GM12875 (cell line): ENCODE measurements around the gene OR52I1.

ENCODE experiments used
- H3K4me3 ChIP-seq: one replicate; pipeline ENCODE4 v1.5.1; 2011; ENCODE audit warnings: low read depth, low read length, control low read depth
- TF ChIP-seq, protein P1 (sequence below): IDR thresholded peaks from 2 replicates; pipeline ENCODE4 v1.5.1; 2011; ENCODE audit warnings: low read depth, mild to moderate bottlenecking, control low read depth, inconsistent platforms, low read length, moderate library complexity, borderline replicate concordance; ENCODE audit not compliant: insufficient read depth

OR52I1 gene

DNA sequence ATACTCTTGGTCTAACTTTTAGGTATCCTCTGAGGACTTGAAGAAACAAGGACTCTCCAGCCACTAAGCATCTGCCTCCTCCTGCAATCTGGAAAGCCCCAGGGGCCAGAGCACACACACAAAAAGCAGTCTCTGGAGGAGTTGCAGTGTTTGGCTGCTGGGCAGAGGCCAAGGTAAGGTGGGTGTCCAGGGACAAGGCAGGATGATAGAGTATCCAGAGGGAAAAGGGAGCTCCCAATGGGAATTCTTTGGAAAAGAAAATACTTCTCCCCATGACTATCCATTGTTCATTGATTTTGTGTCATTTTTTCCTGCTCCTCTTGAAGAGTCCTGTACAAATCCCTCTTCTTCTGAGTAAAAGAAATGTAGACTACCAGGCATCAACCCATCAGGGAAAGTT is 12.4 kb upstream of the OR52I1 start, which contains the start of gene OR52I2:
Gene OR52I2, plus strand, starts transcription at position 301 of the 400 bp plus-strand sequence.
- TF ChIP-seq, protein P1, sequence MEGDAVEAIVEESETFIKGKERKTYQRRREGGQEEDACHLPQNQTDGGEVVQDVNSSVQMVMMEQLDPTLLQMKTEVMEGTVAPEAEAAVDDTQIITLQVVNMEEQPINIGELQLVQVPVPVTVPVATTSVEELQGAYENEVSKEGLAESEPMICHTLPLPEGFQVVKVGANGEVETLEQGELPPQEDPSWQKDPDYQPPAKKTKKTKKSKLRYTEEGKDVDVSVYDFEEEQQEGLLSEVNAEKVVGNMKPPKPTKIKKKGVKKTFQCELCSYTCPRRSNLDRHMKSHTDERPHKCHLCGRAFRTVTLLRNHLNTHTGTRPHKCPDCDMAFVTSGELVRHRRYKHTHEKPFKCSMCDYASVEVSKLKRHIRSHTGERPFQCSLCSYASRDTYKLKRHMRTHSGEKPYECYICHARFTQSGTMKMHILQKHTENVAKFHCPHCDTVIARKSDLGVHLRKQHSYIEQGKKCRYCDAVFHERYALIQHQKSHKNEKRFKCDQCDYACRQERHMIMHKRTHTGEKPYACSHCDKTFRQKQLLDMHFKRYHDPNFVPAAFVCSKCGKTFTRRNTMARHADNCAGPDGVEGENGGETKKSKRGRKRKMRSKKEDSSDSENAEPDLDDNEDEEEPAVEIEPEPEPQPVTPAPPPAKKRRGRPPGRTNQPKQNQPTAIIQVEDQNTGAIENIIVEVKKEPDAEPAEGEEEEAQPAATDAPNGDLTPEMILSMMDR, result no peak
- no peak within 1 kb of the TSS for H3K4me3 ChIP-seq

DNA sequence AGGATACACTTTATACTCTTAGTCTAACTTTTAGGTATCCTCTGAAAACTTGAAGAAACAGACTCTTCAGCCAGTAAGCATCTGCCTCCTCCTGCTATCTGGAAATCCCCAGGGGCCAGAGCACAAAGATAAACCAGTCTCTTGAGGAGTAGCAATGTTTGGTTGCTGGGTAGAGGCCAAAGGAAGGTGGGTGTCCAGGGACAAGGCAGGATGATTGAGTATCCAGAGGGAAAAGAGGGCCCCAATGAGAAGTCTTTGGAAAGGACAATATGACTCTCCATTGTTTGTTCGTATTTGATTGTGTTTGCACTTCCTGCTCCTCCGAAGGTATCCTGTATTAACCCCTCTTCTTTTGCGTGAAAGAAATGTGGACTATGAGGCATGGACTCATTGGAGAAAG is 4.8 kb upstream of the OR52I1 start:
- TF ChIP-seq, protein P1, result no peak

DNA sequence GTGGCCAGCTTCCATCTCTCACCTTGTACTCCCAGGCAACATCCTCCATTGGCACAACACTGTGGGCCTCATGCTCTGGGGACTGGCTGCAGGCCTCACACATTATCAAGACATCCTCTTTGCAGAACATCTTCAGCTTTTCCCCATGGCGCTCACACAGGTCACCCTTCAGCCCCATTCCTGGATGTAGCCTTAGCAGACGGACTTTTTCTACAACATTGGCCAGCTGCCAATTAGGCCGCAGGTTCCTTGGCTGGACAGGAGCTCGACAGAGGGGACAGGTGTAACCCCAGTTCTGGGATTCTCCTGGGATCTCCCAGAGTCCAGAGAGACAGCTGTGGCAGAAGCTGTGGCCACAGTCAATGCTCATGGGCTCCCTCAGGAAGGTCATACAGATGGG is 11.2 kb downstream of the OR52I1 start:
- TF ChIP-seq, protein P1, result no peak
- no peak overlapping the region for H3K4me3 ChIP-seq

More for the DNA sequence above, 4.8 kb upstream of the OR52I1 start:
- no peak overlapping the region for H3K4me3 ChIP-seq

DNA sequence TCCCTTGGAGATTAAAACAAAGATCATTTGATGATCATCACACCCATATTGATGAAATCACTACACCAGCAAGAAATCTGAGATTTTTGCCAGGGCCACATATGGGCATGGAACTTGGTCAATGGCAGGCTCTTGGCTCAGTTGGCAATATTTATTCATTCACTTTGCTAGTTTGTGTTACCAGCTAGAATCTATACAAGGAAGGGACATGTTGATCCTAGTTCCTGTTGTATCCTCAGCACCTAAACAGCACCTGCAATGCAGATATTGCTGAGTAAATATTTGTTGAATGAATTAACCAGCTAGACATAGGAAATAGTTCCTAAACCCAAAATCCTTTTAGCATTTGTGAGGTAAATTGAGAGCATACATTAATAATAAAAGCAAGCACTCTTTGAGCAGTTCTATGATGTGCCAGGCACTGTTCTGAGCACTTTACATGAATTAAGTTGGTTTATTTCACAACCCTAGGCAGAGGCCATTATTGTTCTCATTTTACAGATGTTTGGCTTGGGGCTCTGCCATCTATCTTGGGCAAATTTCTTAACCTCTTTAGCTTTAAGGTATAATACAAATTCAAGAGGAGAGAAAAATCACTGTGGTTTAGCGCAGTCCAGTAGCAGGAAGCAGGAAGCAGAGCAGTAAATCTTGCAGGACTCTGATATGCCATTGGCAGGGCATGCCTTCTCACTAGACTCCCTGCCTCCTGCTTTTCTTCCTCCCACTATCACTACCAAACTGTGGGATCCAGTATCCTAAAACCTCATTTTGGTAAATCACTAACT is 12.6 kb downstream of the OR52I1 start:
- no peak overlapping the region for H3K4me3 ChIP-seq
- TF ChIP-seq, protein P1, result no peak

DNA sequence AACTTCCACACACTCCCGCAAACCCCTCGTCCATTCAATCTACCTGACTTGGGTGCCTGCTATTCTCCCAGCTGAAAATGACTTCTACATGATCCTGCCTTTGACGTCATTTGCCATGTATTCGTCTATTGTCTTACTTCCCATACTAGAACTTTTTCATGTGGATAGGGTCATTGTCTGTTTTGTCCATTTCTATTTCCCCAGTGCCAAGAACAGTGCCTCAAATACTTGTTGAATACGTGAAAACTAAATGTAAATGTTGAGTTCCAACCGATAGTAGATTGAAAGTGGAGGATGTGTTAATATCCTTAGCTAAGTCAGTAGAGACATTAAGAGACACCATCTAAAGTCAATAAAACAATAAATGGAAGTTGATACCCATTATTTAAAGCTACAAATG is 13.3 kb downstream of the OR52I1 start:
- TF ChIP-seq, protein P1, result no peak
- peak overlapping the region; percentile 87 for H3K4me3 ChIP-seq

DNA sequence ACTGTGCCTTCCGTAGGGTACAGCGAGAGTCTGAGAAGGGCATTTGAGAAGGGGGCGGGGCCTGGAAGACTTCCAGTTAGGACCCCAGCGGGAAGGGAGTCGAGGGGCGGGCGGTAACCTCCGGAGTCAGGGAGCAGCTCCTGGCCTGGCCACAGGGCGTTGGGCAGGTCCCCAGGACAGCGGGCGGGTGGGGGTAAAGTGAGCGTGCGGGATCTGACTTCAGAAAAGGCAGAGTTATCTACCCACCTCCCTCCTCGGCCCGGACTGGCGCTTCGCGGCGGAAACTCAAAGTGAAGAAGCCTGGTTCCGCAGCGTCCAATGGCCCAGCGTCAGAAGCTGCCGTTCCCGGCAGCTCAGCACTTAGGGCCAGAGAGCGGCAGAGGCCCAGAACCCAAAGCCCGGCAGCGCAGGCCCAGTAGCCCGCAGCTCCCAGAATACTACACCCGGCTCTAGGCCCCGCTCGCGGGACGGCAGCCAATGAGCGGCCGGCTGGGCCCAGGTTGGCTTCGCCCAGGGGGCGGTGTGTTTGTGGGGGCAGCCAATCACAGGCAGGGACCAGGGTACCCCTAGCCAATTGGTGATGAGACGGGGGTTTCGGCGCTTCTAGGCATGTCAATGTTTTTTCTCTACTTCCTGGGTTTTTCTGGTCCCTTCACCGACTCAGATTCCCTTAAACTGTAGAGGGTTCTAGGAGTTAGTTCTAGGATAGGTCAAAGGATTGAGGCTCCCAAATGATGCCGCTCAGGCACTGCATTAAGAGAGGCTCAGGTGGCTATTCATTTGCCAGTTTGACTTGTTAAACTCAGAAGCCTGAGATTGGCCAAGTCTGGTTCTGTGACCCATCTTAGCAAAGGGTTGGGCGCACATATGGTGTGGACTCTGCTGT is 14.2 kb downstream of the OR52I1 start, which contains the start of gene TRIM68:
Gene TRIM68, minus strand, starts transcription at position 451 of the 886 bp plus-strand sequence. CDS start 2,727 bp downstream, outside the sequence.
- TF ChIP-seq, protein P1, result no peak
- peak within 1 kb of the TSS; percentile 87 for H3K4me3 ChIP-seq
